Measurements from ENCODE around the gene FIBIN. TPM values are rescaled to one million over a fixed set of nuclear protein-coding genes. Genes with fewer than 3 reads are reported as not detected.

The FIBIN gene
- total RNA-seq, 1 experiment from 2014 or later = not detected

- Histone ChIP-seq H4K8ac (replicated peaks; ENCODE audit: insufficient read length, low read depth, low read length) (no peak overlapping the region), H3K27me3 (ENCODE audit: insufficient read depth, low read length) (no peaks in the 10 kb centered on the region), H2BK5ac (ENCODE audit: insufficient read length, low read length) (no peak overlapping the region), H3K4me2 (ENCODE audit: insufficient read depth, insufficient read length, low read length) (no peak overlapping the region), H2AK5ac (ENCODE audit: insufficient read length, low read length) (no peak overlapping the region), H3K18ac (ENCODE audit: insufficient read length, low read depth, low read length) (no peak overlapping the region), H4K20me1 (ENCODE audit: control insufficient read depth, insufficient read depth, insufficient read length) (no peaks in the 10 kb centered on the region), H2BK20ac (ENCODE audit: low read depth, low read length, poor library complexity, severe bottlenecking) (no peak overlapping the region), H4K91ac (ENCODE audit: insufficient read length, low read depth, low read length) (no peak overlapping the region), H3K23me2 (ENCODE audit: insufficient read length, low read depth, low read length, poor library complexity, severe bottlenecking) (no peaks in the 10 kb centered on the region), H2AFZ (ENCODE audit: low read length) (no peak overlapping the region), H3K4me1 (ENCODE audit: insufficient read depth, low read length) (no peaks in the 10 kb centered on the region), H2BK12ac (ENCODE audit: insufficient read length, low read depth, low read length) (no peak overlapping the region), H2BK120ac (ENCODE audit: low read depth, low read length, poor library complexity, severe bottlenecking) (no peak overlapping the region), H3K27ac (ENCODE audit: insufficient read length, low read depth, low read length) (no peak overlapping the region), H2BK15ac (ENCODE audit: low read depth, low read length) (no peak overlapping the region), H3K79me1 (ENCODE audit: insufficient read depth, low read depth, low read length, poor library complexity, severe bottlenecking) (no peaks in the 10 kb centered on the region), H3T11ph (ENCODE audit: low read length) (no peak overlapping the region), H3K4ac (ENCODE audit: low read depth, low read length) (no peak overlapping the region), H3K23ac (ENCODE audit: insufficient read length, low read depth, low read length) (no peak overlapping the region), H3K14ac (ENCODE audit: insufficient read depth, low read length) (no peak overlapping the region), H3K9me3 (ENCODE audit: control insufficient read depth, low read depth, low read length) (no peaks in the 10 kb centered on the region), H3K56ac (ENCODE audit: insufficient read length, low read depth, low read length) (no peak overlapping the region), H3K9ac (ENCODE audit: extremely low read depth, insufficient read length, low read length) (no peak overlapping the region), H4K5ac (ENCODE audit: insufficient read length, low read depth, low read length) (no peak overlapping the region), H3K79me2 (ENCODE audit: insufficient read depth, low read length) (no peaks in the 10 kb centered on the region)
- no CpG with 5 or more reads among the region's 6 CpGs for WGBS (ENCODE audit: extremely low coverage, insufficient read length, low lambda C conversion rate)
- TF ChIP-seq CTCF (conservative IDR thresholded peaks at IDR 0.05) = no peak
- Mint-ChIP-seq H3K36me3 (ENCODE audit: insufficient read depth in 1 of 3, low read depth in 3 of 3) (peaks cover 3 to 19% (median 8%) of the 10 kb centered on the region in 3 experiments; a peak in 5 of 7 replicates), H3K9me3 (peaks cover 29 to 38% of the 10 kb centered on the region in 2 experiments), H3K27ac (peak overlapping the region in 1 of 3 experiments; percentile 14; a peak in 1 of 7 replicates), H3K27me3 (ENCODE audit: low read depth) (no peaks in the 10 kb centered on the region; the same call in 1 of the 2 replicates), H3K4me3 (no peak overlapping the region; a peak in 1 of 5 replicates), H3K4me1 (peaks cover 9 to 13% of the 10 kb centered on the region in 2 experiments)
- DNase-seq = peak; percentile 29
These were observed 10.3 kb upstream of the FIBIN start for GRCh38 chr11:26983645-26984044.
